Hepatocyte (in vitro differentiated cells): ENCODE results near the gene MAD1L1. TPM values are rescaled to one million over a fixed set of nuclear protein-coding genes. Genes with fewer than 3 reads are reported as not detected.

Source experiments
- DNase-seq: peaks from one replicate; pipeline ENCODE4 v3.0.0-alpha.2; 2016; ENCODE audit warnings: low spot score
- H2AFZ ChIP-seq: fragments of 200-600 bp; sonication (generic); 2 replicates; pipeline ENCODE4 v1.6.0; 2016; ENCODE audit warnings: antibody characterized with exemption, mild to moderate bottlenecking
- H3K27ac ChIP-seq: fragments of 200-600 bp; sonication (generic); 2 replicates; pipeline ENCODE4 v1.5.1; 2016; ENCODE audit warnings: mild to moderate bottlenecking
- H3K27me3 ChIP-seq: fragments of 200-600 bp; sonication (generic); 2 replicates; pipeline ENCODE4 v1.6.1; 2016
- H3K36me3 ChIP-seq: fragments of 200-600 bp; sonication (generic); replicated peaks from 2 replicates; pipeline ENCODE4 v1.5.1; 2016; ENCODE audit warnings: low read depth; ENCODE audit not compliant: insufficient read depth
- H3K4me1 ChIP-seq: fragments of 200-600 bp; sonication (generic); 2 replicates; pipeline ENCODE4 v1.5.1; 2016; ENCODE audit warnings: mild to moderate bottlenecking, moderate library complexity; ENCODE audit not compliant: insufficient read depth
- H3K4me2 ChIP-seq: fragments of 200-600 bp; sonication (generic); 2 replicates; pipeline ENCODE4 v1.6.0; 2016
- H3K4me3 ChIP-seq: fragments of 200-600 bp; sonication (generic); 2 replicates; pipeline ENCODE4 v1.5.1; 2016; ENCODE audit warnings: mild to moderate bottlenecking
- H3K79me2 ChIP-seq: fragments of 200-600 bp; sonication (generic); 2 replicates; pipeline ENCODE4 v1.6.0; 2017; ENCODE audit warnings: mild to moderate bottlenecking
- H3K9me2 ChIP-seq: fragments of 200-600 bp; sonication (generic); replicated peaks from 2 replicates; pipeline ENCODE4 v1.6.0; 2017; ENCODE audit warnings: mild to moderate bottlenecking; ENCODE audit not compliant: insufficient read depth
- H3K9me3 ChIP-seq: fragments of 200-600 bp; sonication (generic); 2 replicates; pipeline ENCODE4 v1.5.1; 2016; ENCODE audit warnings: low read depth, mild to moderate bottlenecking
- H4K20me1 ChIP-seq: fragments of 200-600 bp; sonication (generic); 2 replicates; pipeline ENCODE4 v1.6.0; 2016; ENCODE audit warnings: mild to moderate bottlenecking; ENCODE audit not compliant: insufficient read depth, poor library complexity, severe bottlenecking
- EZH2 ChIP-seq: fragments of 200-600 bp; sonication (generic); IDR thresholded peaks from 2 replicates; pipeline ENCODE4 v1.6.1; 2016; ENCODE audit warnings: antibody characterized with exemption, mild to moderate bottlenecking, borderline replicate concordance
- EZH2phosphoT487 ChIP-seq: fragments of 200-600 bp; sonication (generic); IDR thresholded peaks from one replicate; pipeline ENCODE4 v1.6.1; 2018; ENCODE audit warnings: antibody characterized with exemption, mild to moderate bottlenecking, low read depth, moderate library complexity; ENCODE audit not compliant: unreplicated experiment, severe bottlenecking
- WGBS: methylation state at CpG from one replicate; pipeline ENCODE4 v1.1.6; 2016; ENCODE audit warnings: low lambda C conversion rate; ENCODE audit errors: missing lambda C conversion rate; 5-methylcytosine and 5-hydroxymethylcytosine counted together
- polyA plus RNA-seq: library from polyadenylated mRNA; unstranded; fragments of >200 nt; fragmentation: Nextera tagmentation; extraction: Ambion mirVana; gene quantifications from 2 replicates; pipeline ENCODE4 v1.2.1, GENCODE V29; 2016
- total RNA-seq: library from RNA; depleted of rRNA; stranded (reverse); fragments of >200 nt; gene quantifications from 2 replicates; pipeline ENCODE4 v1.2.3, GENCODE V29; 2014
- TF ChIP-seq, protein P1 (sequence below): fragments of 200-600 bp; sonication (generic); IDR thresholded peaks from 2 replicates; pipeline ENCODE4 v1.5.1; 2016; ENCODE audit warnings: antibody characterized with exemption, mild to moderate bottlenecking; ENCODE audit not compliant: poor library complexity

The MAD1L1 gene
- total and polyA plus RNA-seq, 2 experiments from 2014 or later: 30.7 to 31.0 TPM

DNA sequence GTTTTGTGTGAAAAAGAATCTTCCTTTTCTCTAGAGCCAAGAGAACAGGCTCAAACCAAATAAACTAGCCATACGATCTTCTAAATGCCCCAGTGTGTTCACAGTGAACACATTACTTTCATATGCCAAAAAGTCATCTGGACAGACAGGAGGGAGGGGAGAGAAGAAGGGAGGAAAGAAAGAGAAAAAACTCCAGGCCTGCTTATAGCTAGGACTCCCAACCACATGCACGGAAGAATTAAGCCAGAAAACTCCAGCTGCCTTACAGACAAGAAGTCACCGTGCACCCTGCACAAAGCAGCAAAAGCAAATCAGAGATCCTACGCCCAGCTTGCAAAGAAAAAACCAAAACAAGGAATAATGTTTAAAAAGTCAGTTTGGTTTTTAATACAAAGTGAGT lies 47.2 kb upstream of the MAD1L1 start:
- WGBS: 49% methylated on average over 4 of the region's 4 CpGs
- Histone ChIP-seq H3K27ac (peak overlapping the region; percentile 84), H2AFZ (no peak overlapping the region), H3K79me2 (peaks cover 36% of the 10 kb centered on the region), H3K9me3 (no peaks in the 10 kb centered on the region), H4K20me1 (no peaks in the 10 kb centered on the region), H3K4me3 (no peak overlapping the region), H3K36me3 (no peaks in the 10 kb centered on the region), H3K4me2 (peak overlapping the region; percentile 61), H3K4me1 (peaks cover 29% of the 10 kb centered on the region), H3K27me3 (no peaks in the 10 kb centered on the region), H3K9me2 (no peaks in the 10 kb centered on the region)
- DNase-seq: no peak
- TF ChIP-seq EZH2 (no peak), EZH2phosphoT487 (no peak)
- TF ChIP-seq, protein P1, sequence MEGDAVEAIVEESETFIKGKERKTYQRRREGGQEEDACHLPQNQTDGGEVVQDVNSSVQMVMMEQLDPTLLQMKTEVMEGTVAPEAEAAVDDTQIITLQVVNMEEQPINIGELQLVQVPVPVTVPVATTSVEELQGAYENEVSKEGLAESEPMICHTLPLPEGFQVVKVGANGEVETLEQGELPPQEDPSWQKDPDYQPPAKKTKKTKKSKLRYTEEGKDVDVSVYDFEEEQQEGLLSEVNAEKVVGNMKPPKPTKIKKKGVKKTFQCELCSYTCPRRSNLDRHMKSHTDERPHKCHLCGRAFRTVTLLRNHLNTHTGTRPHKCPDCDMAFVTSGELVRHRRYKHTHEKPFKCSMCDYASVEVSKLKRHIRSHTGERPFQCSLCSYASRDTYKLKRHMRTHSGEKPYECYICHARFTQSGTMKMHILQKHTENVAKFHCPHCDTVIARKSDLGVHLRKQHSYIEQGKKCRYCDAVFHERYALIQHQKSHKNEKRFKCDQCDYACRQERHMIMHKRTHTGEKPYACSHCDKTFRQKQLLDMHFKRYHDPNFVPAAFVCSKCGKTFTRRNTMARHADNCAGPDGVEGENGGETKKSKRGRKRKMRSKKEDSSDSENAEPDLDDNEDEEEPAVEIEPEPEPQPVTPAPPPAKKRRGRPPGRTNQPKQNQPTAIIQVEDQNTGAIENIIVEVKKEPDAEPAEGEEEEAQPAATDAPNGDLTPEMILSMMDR: no peak

DNA sequence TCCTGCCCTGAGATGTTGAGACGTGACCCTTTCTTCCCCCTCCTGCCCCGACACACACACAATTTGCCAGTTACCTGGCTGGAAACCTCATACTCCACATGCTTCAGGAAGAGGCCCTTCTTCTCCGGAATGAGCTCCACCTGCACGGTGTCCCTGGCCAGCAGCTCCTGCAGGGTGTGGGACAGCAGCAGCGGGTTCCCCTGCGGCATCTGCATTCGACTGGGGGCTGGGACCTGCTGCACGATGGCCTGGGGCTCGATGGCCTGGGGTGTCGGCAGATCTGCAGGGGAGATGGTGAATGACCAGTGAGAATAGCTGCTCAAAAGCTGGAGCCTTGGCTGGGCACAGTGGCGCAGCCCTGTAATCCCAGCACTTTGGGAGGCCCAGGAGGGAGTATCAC lies 45.3 kb upstream of the MAD1L1 start:
- H3K27ac ChIP-seq: no peak overlapping the region
- peaks cover 29% of the 10 kb centered on the region for H3K4me1 ChIP-seq
- H3K4me2 ChIP-seq: no peak overlapping the region
- 86% methylated on average over 11 of the region's 11 CpGs for WGBS
- no peaks in the 10 kb centered on the region for H3K9me2 ChIP-seq
- no peaks in the 10 kb centered on the region for H4K20me1 ChIP-seq
- no peak overlapping the region for H2AFZ ChIP-seq
- H3K36me3 ChIP-seq: no peaks in the 10 kb centered on the region
- no peaks in the 10 kb centered on the region for H3K27me3 ChIP-seq
- DNase-seq: no peak
- peaks cover 25% of the 10 kb centered on the region for H3K79me2 ChIP-seq
- TF ChIP-seq, protein P1: no peak
- no peak for TF ChIP-seq EZH2
- TF ChIP-seq EZH2phosphoT487: no peak
- H3K4me3 ChIP-seq: no peak overlapping the region
- no peaks in the 10 kb centered on the region for H3K9me3 ChIP-seq

DNA sequence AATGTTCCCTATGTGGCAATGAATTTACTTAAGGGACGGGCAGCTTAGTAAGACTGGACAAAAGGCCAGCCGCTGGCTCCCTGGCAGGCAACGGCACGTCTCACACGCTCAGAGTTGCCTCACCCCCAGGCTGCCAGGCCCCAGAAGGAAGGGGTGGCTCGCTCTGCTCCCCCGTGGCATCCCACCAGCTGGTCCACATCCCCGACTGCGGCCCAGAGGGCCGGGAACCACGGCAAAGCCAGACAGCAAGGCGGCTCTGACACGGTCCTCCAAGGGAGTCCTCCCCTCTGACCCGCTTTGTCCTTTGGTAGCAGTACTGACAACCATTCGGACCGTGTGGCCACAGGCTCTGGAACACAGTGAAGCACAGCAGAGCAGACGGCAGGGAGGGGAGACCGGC lies 43.4 kb upstream of the MAD1L1 start:
- no peak overlapping the region for H3K27ac ChIP-seq
- no peaks in the 10 kb centered on the region for H3K9me3 ChIP-seq
- H2AFZ ChIP-seq: no peak overlapping the region
- peaks cover 15% of the 10 kb centered on the region for H3K79me2 ChIP-seq
- H3K4me3 ChIP-seq: no peak overlapping the region
- H3K9me2 ChIP-seq: no peaks in the 10 kb centered on the region
- peaks cover 17% of the 10 kb centered on the region for H3K4me1 ChIP-seq
- no peaks in the 10 kb centered on the region for H3K27me3 ChIP-seq
- TF ChIP-seq, protein P1: no peak
- TF ChIP-seq EZH2 (no peak), EZH2phosphoT487 (no peak)
- H4K20me1 ChIP-seq: no peaks in the 10 kb centered on the region
- no peak for DNase-seq
- no peak overlapping the region for H3K4me2 ChIP-seq
- 90% methylated on average over 18 of the region's 18 CpGs for WGBS
- H3K36me3 ChIP-seq: no peaks in the 10 kb centered on the region

DNA sequence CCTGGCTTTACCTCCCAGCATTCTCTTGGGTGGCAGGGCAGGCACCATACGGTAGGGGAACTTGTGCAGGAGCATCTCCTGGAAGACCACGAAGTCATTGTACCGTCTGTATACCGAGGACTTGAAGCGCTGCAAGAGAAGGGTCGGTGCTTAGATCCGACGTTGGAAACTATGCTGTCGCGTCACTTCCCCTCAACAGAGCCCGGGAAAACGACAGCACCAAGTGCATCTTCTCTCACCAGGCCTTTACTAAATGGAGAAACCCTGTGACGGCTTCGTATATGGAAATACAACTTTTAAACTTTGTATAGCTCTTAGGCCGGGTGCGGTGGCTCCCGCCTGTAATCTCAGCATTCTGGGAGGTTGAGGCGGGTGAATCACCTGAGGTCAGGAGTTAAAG lies 42.4 kb upstream of the MAD1L1 start:
- Histone ChIP-seq H3K27me3 (no peaks in the 10 kb centered on the region), H3K79me2 (peaks cover 12% of the 10 kb centered on the region), H3K4me3 (no peak overlapping the region), H3K36me3 (no peaks in the 10 kb centered on the region), H3K27ac (no peak overlapping the region), H4K20me1 (no peaks in the 10 kb centered on the region), H3K4me2 (no peak overlapping the region), H2AFZ (no peak overlapping the region), H3K4me1 (peaks cover 16% of the 10 kb centered on the region), H3K9me3 (no peaks in the 10 kb centered on the region), H3K9me2 (no peaks in the 10 kb centered on the region)
- TF ChIP-seq EZH2phosphoT487 (no peak), EZH2 (no peak)
- TF ChIP-seq, protein P1: no peak
- no peak for DNase-seq
- 94% methylated on average over 18 of the region's 18 CpGs for WGBS
